Ovary (tissue), 9 donors: ENCODE results near the gene HOXB3. TPM values are rescaled to one million over a fixed set of nuclear protein-coding genes. Genes with fewer than 3 reads are reported as not detected.
A peak's percentile ranks its signal among the peaks of the same experiment; 100 is the strongest.

Experiments
- DNase-seq, 5 donors: peaks; one replicate each; pipeline ENCODE4 v3.0.0-alpha.2; 2019 to 2020
- H3K27ac ChIP-seq, 2 donors: fragments of 200-600 bp; one replicate each; pipeline versions ENCODE4 v1.5.1 to v1.8.0; 2019 to 2022
- H3K27me3 ChIP-seq: fragments of 200-600 bp; one replicate; pipeline ENCODE4 v1.8.0; 2022
- H3K36me3 ChIP-seq: fragments of 200-600 bp; sonication (generic); one replicate; pipeline ENCODE4 v1.5.1; 2019
- H3K4me1 ChIP-seq: one replicate; pipeline ENCODE4 v1.8.1; 2013; ENCODE audit warnings: mild to moderate bottlenecking, moderate library complexity; ENCODE audit not compliant: insufficient read depth
- H3K4me3 ChIP-seq: fragments of 200-600 bp; sonication (generic); one replicate; pipeline ENCODE4 v1.5.1; 2017
- H3K9me3 ChIP-seq, 2 donors: fragments of 200-600 bp in 1 of 2; sonication (generic) in 1 of 2; one replicate each; pipeline versions ENCODE4 v1.5.1 to v1.8.1; 2013 to 2019; ENCODE audit warnings: mild to moderate bottlenecking in 1 of 2, moderate library complexity in 1 of 2
- CTCF ChIP-seq, 3 donors: fragments of 450-650 bp in 2 of 3; fragments of 200-600 bp in 1 of 3; IDR thresholded peaks; one replicate each; pipeline versions ENCODE4 v1.5.1 to v1.8.0; 2016 to 2022; ENCODE audit warnings: antibody characterized with exemption in 3 of 3, mild to moderate bottlenecking in 1 of 3
- EP300 ChIP-seq: sonication (generic); formaldehyde crosslinking; IDR thresholded peaks from one replicate; pipeline ENCODE4 v1.6.1; 2017; ENCODE audit warnings: antibody characterized with exemption
- POLR2A ChIP-seq: fragments of 450-650 bp; IDR thresholded peaks from one replicate; pipeline ENCODE4 v1.6.1; 2017; ENCODE audit warnings: antibody characterized with exemption, mild to moderate bottlenecking, moderate library complexity
- WGBS, 3 donors: extraction: QIAGEN DNeasy Blood & Tissue Kit in 1 of 3; methylation state at CpG; one replicate each; pipeline versions ENCODE4 v1.1.5 to v1.1.7; 2013 to 2017; 5-methylcytosine and 5-hydroxymethylcytosine counted together
- intact Hi-C, 4 donors: fragments of 100-400 bp; cut with DNase I; formaldehyde crosslinking; loops; one replicate each; pipeline versions ENCODE4 v1.11.0 to v1.15.1; 2022 to 2023
- polyA plus RNA-seq, 2 donors: library from polyadenylated mRNA; stranded (reverse); fragments of 200-250 nt in 1 of 2; fragments of 350-450 nt in 1 of 2; fragmentation: Illumina TruSeq in 1 of 2; extraction: RNeasy Lipid Tissue Mini Kit (QIAGEN cat#74804) in 1 of 2; gene quantifications; one replicate each; pipeline ENCODE4 v1.2.3, GENCODE V29; 2013 to 2014
- total RNA-seq, 7 donors: library from RNA; depleted of rRNA in 2 of 7; stranded (reverse); fragments of >200 nt in 2 of 7; fragmentation: NEBNext Ultra II Directional in 3 of 7; extraction: Animal tissue kit (Norgen Biotek cat#: 25700) in 3 of 7; gene quantifications; one replicate each; pipeline versions ENCODE4 v1.1.0 to v1.2.4, GENCODE V29; 2016 to 2023
- donor health status: DM: no; HTN: no; CAD: no; lungs with moderate emphysema.
- donor health status: DM: no; HTN: no; CAD: no.
- donor health status: Bipolar disorder and iron deficiency.
- donor health status: DM: yes; HTN: yes; CAD: no.
- donor health status: DM: no; HTN: no; CAD: no.
- donor health status: DM: yes; HTN: yes; CAD: no.

Gene HOXB3
- total and polyA plus RNA-seq, 9 donors, result 0.43 to 10.7 (median 2.7) TPM

GRCh38 chr17:48563867-48564187 lies 26.2 kb downstream of the HOXB3 start:
- no peaks in the 10 kb centered on the region for H3K9me3 ChIP-seq
- 11 to 28% (median 12%) methylated on average over 10 of the region's 10 CpGs for WGBS, 3 donors
- no peak overlapping the region for H3K27ac ChIP-seq
- peak overlapping the region; percentile 32 for H3K4me3 ChIP-seq
- TF ChIP-seq EP300 (no peak), POLR2A (no peak)
- intact Hi-C loops, result no loop called here
- no peaks in the 10 kb centered on the region for H3K27me3 ChIP-seq
- no peak for DNase-seq
- no peaks in the 10 kb centered on the region for H3K4me1 ChIP-seq
- H3K36me3 ChIP-seq, result no peaks in the 10 kb centered on the region

DNA sequence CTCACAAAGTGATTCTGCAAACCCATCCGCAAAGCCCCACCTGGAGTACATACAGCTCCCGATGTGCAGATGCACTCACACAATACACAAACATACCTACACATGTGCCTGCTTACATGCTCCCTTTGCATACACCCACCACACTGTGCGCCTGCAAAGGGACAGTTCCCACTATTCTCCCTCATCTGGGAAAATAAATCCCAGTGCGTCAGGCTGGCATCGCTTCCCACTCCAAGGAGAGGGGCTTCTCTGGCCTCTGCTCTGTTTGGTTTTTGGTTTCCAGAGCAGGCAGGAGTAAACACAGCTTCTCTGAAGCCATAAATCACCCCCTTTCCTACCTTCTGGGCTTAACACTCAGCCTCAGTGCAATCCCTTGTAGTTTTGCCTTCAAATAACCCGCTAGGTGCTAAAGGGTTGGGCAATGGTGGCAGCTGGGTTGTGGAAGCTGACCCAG lies 26.6 kb downstream of the HOXB3 start:
- no peak overlapping the region for H3K27ac ChIP-seq
- H3K27me3 ChIP-seq, result no peaks in the 10 kb centered on the region
- no peak for DNase-seq
- no peaks in the 10 kb centered on the region for H3K36me3 ChIP-seq
- TF ChIP-seq CTCF (IDR thresholded peaks at IDR 0.05) (no peak), EP300 (no peak), POLR2A (no peak)
- intact Hi-C loops, result no loop called here
- WGBS, 3 donors, result 28 to 68% (median 41%) methylated on average over 6 of the region's 6 CpGs
- H3K4me3 ChIP-seq, result no peak overlapping the region
- no peaks in the 10 kb centered on the region for H3K9me3 ChIP-seq
- no peaks in the 10 kb centered on the region for H3K4me1 ChIP-seq

- DNase-seq, result no peak
- Histone ChIP-seq H3K27me3 (no peaks in the 10 kb centered on the region), H3K4me1 (no peaks in the 10 kb centered on the region), H3K4me3 (no peak overlapping the region), H3K27ac (no peak overlapping the region), H3K36me3 (no peaks in the 10 kb centered on the region), H3K9me3 (no peaks in the 10 kb centered on the region)
- 40 to 68% (median 43%) methylated on average over 5 of the region's 5 CpGs for WGBS, 3 donors
- intact Hi-C loops, result no loop called here
- TF ChIP-seq POLR2A, result no peak
- no peak for TF ChIP-seq CTCF (IDR thresholded peaks at IDR 0.05)
- TF ChIP-seq EP300, result no peak
Measured at GRCh38 chr17:48562934-48563333, 27.1 kb downstream of the HOXB3 start.

GRCh38 chr17:48561884-48562810 lies 27.9 kb downstream of the HOXB3 start:
- Histone ChIP-seq H3K4me1 (no peaks in the 10 kb centered on the region), H3K27ac (no peak overlapping the region), H3K4me3 (no peak overlapping the region), H3K9me3 (no peaks in the 10 kb centered on the region), H3K36me3 (no peaks in the 10 kb centered on the region), H3K27me3 (no peaks in the 10 kb centered on the region)
- WGBS, 3 donors, result 43 to 75% (median 48%) methylated on average over 15 of the region's 15 CpGs
- intact Hi-C loops, result no loop called here
- no peak for DNase-seq
- TF ChIP-seq EP300 (no peak), POLR2A (no peak), CTCF (IDR thresholded peaks at IDR 0.05) (no peak)
